Measurements from ENCODE around the gene SPTBN1. TPM values are rescaled to one million over a fixed set of nuclear protein-coding genes. Genes with fewer than 3 reads are reported as not detected.

The SPTBN1 gene
- total and polyA plus RNA-seq, 2 donors (not counting 3 experiments of a cell fraction or from before 2014, with no cell fraction given): 63.3 to 320 TPM

DNA sequence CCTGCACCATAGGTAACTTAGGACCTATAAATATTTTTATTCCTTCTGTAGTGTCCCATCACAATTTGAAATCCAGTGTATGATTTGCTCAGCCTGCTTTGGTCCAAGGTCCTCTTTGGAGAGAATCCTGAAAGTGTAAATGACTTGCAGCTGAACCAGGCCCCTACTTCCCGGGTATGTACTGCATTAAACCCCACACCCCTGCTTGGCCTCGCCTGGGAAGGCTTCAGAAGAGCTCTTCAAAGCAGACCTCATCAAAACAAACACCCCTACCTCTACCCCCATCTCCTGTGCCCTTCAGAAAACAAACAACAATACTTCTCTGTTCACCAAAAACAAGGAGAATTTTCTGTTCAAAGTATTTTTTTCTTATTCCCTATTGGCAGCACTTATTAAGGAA is 9.5 kb upstream of the SPTBN1 start:
- no peaks in the 10 kb centered on the region for H3K27me3 ChIP-seq (ENCODE audit: control insufficient read depth in 2 of 2, insufficient read depth in 2 of 2, low read length in 2 of 2)
- no peaks in the 10 kb centered on the region for H4K20me1 ChIP-seq (replicated peaks; ENCODE audit: control insufficient read depth, extremely low read depth, insufficient read depth, low read length)
- intact Hi-C loops (cut with micrococcal nuclease): no loop called here
- H3K79me2 ChIP-seq (ENCODE audit: control insufficient read depth, insufficient read depth, low read length): no peaks in the 10 kb centered on the region
- no TSS peak for BruUV-seq (replicated peaks)
- dilution Hi-C loops (cut with MboI; ENCODE audit: extremely low pct_ligation_motif_present, low sequenced_read_pairs): no loop called here
- no peaks in the 10 kb centered on the region for H3K9me1 ChIP-seq (replicated peaks; ENCODE audit: control insufficient read depth, extremely low read depth, insufficient read depth, low read length)
- no peak overlapping the region for H2AFZ ChIP-seq (ENCODE audit: low read depth, low read length)
- no peaks in the 10 kb centered on the region for H3K36me3 ChIP-seq (ENCODE audit: control insufficient read depth in 2 of 2, extremely low read depth in 1 of 2, insufficient read depth in 2 of 2, low read length in 2 of 2)
- DNase-seq (ENCODE audit: low read depth, low spot score): no peak
- no peak overlapping the region for H3K4me2 ChIP-seq (ENCODE audit: insufficient read depth, low read length)
- H3K9me3 ChIP-seq (replicated peaks; ENCODE audit: control insufficient read depth, insufficient read depth, low read length): no peaks in the 10 kb centered on the region
- no peak overlapping the region for H3K4me3 ChIP-seq (replicated peaks in 1 of 3; ENCODE audit: insufficient read depth in 1 of 3, low read depth in 1 of 3, low read length in 3 of 3)
- H3K9ac ChIP-seq (replicated peaks; ENCODE audit: extremely low read depth, insufficient read depth, low read length): no peak overlapping the region
- no peak for TF ChIP-seq POLR2A (IDR thresholded peaks at IDR 0.05; ENCODE audit: low read depth, low read length)
- TF ChIP-seq, protein P1, sequence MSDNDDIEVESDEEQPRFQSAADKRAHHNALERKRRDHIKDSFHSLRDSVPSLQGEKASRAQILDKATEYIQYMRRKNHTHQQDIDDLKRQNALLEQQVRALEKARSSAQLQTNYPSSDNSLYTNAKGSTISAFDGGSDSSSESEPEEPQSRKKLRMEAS (IDR thresholded peaks at IDR 0.05; ENCODE audit: insufficient read depth, insufficient read length): no peak
- TF ChIP-seq MYC (IDR thresholded peaks at IDR 0.05; ENCODE audit: low read depth, low read length): no peak
- TF ChIP-seq POLR2AphosphoS5 (IDR thresholded peaks at IDR 0.05; ENCODE audit: insufficient read depth, low read depth, low read length): no peak
- TF ChIP-seq EZH2 (IDR thresholded peaks at IDR 0.05; ENCODE audit: borderline replicate concordance, low read depth, low read length, severe bottlenecking): no peak
- TF ChIP-seq GATA2 (IDR thresholded peaks at IDR 0.05; ENCODE audit: insufficient read depth, insufficient read length, low read depth, low read length): no peak
- no peak for TF ChIP-seq JUN (IDR thresholded peaks at IDR 0.05; ENCODE audit: borderline replicate concordance, insufficient read depth, insufficient read length, low read depth)
- TF ChIP-seq FOS (IDR thresholded peaks at IDR 0.05; ENCODE audit: borderline replicate concordance, insufficient read depth, low read length): no peak
- TF ChIP-seq, protein P2, sequence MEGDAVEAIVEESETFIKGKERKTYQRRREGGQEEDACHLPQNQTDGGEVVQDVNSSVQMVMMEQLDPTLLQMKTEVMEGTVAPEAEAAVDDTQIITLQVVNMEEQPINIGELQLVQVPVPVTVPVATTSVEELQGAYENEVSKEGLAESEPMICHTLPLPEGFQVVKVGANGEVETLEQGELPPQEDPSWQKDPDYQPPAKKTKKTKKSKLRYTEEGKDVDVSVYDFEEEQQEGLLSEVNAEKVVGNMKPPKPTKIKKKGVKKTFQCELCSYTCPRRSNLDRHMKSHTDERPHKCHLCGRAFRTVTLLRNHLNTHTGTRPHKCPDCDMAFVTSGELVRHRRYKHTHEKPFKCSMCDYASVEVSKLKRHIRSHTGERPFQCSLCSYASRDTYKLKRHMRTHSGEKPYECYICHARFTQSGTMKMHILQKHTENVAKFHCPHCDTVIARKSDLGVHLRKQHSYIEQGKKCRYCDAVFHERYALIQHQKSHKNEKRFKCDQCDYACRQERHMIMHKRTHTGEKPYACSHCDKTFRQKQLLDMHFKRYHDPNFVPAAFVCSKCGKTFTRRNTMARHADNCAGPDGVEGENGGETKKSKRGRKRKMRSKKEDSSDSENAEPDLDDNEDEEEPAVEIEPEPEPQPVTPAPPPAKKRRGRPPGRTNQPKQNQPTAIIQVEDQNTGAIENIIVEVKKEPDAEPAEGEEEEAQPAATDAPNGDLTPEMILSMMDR (IDR thresholded peaks at IDR 0.05; ENCODE audit: extremely low read depth in 1 of 2, insufficient read depth in 1 of 2, low read depth in 1 of 2, low read length in 2 of 2): no peak
- H3K27ac ChIP-seq (ENCODE audit: insufficient read depth, low read depth, low read length): no peak overlapping the region
- POLR2A ChIA-PET: no interaction called here
- CTCF ChIA-PET: interaction anchor here (0.9 to 1.0 kb wide), 2 partner anchors 12 to 258 kb away, joined by 3 read pairs; no protein-coding TSS in a partner anchor
- no peaks in the 10 kb centered on the region for H3K4me1 ChIP-seq (ENCODE audit: control insufficient read depth, extremely low read depth, insufficient read depth, low read length)
- no peak for FAIRE-seq
